HepG2 (cell line): ENCODE data around the gene KIAA1328.

Experiments
- FOXJ3 ChIP-seq: sonication (generic); formaldehyde crosslinking; IDR thresholded peaks from 2 replicates; pipeline ENCODE4 v1.4.0; 2020; ENCODE audit warnings: missing genetic modification reagents, mild to moderate bottlenecking, borderline replicate concordance
- HMGXB4 ChIP-seq, 2 experiments: sonication (generic) in 1 of 2; formaldehyde crosslinking in 1 of 2; IDR thresholded peaks; 2 replicates each; pipeline versions ENCODE4 v1.4.0 to v1.6.1; 2018 to 2020; ENCODE audit warnings: missing genetic modification reagents in 2 of 2, borderline replicate concordance in 1 of 2, low read depth in 1 of 2, mild to moderate bottlenecking in 1 of 2, missing biosample characterization in 1 of 2
- MAFK ChIP-seq, 2 experiments: IDR thresholded peaks in 1 of 2; conservative IDR thresholded peaks in 1 of 2; 2 replicates each; pipeline ENCODE4 v1.6.1; 2011; ENCODE audit warnings: improper control_type of control experiment in 2 of 2, low read length in 2 of 2
- POGK ChIP-seq: sonication (generic); formaldehyde crosslinking; conservative IDR thresholded peaks from 2 replicates; pipeline ENCODE4 v1.8.0; 2022; ENCODE audit warnings: mild to moderate bottlenecking, moderate library complexity, missing genetic modification reagents
- RFX5 ChIP-seq: IDR thresholded peaks from 2 replicates; pipeline ENCODE4 v1.6.1; 2011; ENCODE audit warnings: low read depth, low read length, improper control_type of control experiment
- TBL1XR1 ChIP-seq: fragments of 150-350 bp; IDR thresholded peaks from 2 replicates; pipeline ENCODE4 v1.6.1; 2014; ENCODE audit warnings: borderline replicate concordance, low read length; ENCODE audit not compliant: partially characterized antibody
- ZBTB20 ChIP-seq: sonication (generic); formaldehyde crosslinking; IDR thresholded peaks from 2 replicates; pipeline ENCODE4 v1.8.1; 2023; ENCODE audit warnings: missing genetic modification reagents, low read depth, mild to moderate bottlenecking, borderline replicate concordance
- TF ChIP-seq, protein P1 (sequence below), 2 experiments: fragments of 450-650 bp in 1 of 2; sonication (generic) in 1 of 2; formaldehyde crosslinking; IDR thresholded peaks; 2 replicates each; pipeline versions ENCODE4 v1.5.0 to v1.8.0; 2020 to 2022; ENCODE audit warnings: mild to moderate bottlenecking in 1 of 2, missing genetic modification reagents in 1 of 2

- TF ChIP-seq TBL1XR1 (no peak), MAFK (conservative IDR thresholded peaks at IDR 0.05 in 1 of 2, IDR thresholded peaks at IDR 0.05 in 1 of 2; ENCODE audit: low read length in 2 of 2) (no peak), POGK (no peak), HMGXB4 (CRISPR knock-in tag; IDR thresholded peaks at IDR 0.05; ENCODE audit: borderline replicate concordance in 1 of 2, low read depth in 1 of 2) (no peak), ZBTB20 (CRISPR knock-in tag) (no peak), RFX5 (no peak), FOXJ3 (no peak)
- TF ChIP-seq, protein P1, sequence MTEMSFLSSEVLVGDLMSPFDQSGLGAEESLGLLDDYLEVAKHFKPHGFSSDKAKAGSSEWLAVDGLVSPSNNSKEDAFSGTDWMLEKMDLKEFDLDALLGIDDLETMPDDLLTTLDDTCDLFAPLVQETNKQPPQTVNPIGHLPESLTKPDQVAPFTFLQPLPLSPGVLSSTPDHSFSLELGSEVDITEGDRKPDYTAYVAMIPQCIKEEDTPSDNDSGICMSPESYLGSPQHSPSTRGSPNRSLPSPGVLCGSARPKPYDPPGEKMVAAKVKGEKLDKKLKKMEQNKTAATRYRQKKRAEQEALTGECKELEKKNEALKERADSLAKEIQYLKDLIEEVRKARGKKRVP (CRISPR knock-in tag; IDR thresholded peaks at IDR 0.05) = no peak
Measured at GRCh38 chr18:37242091-37242490, 413.2 kb downstream of the KIAA1328 start.
